ENCODE measurements around the gene FOXK1. TPM values are rescaled to one million over a fixed set of nuclear protein-coding genes. Genes with fewer than 3 reads are reported as not detected.
A peak's percentile ranks its signal among the peaks of the same experiment; 100 is the strongest.

FOXK1 gene
- total RNA-seq, 6 experiments from 2014 or later: 3.8 to 8.4 (median 6.9) TPM

DNA sequence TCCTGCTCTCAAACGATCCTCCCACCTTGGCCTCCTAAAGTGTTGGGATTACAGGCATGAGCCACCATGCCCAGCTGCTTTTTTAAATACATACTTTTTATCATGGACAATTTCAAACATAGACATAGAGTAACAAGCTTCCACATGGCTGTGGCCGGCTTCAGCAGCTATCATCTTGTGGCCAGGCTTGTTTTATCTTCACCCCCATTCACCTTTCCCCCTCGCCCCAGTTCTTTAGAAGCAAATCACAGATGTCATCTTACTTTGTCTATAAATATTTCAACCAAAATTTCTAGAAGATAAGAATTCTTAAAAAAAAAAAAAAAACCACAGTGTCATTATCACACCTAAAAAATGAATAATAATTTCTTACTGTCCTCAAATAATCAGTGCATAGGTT lies 5.9 kb downstream of the FOXK1 start:
- Histone ChIP-seq H3K27me3 (no peaks in the 10 kb centered on the region), H3K9me3 (no peaks in the 10 kb centered on the region), H3K4me3 (no peak overlapping the region), H3K36me3 (no peaks in the 10 kb centered on the region), H3K4me1 (peaks cover 0 to 14% (median 3%) of the 10 kb centered on the region in 4 donors), H3K27ac (no peak overlapping the region)
- TF ChIP-seq, protein P1, sequence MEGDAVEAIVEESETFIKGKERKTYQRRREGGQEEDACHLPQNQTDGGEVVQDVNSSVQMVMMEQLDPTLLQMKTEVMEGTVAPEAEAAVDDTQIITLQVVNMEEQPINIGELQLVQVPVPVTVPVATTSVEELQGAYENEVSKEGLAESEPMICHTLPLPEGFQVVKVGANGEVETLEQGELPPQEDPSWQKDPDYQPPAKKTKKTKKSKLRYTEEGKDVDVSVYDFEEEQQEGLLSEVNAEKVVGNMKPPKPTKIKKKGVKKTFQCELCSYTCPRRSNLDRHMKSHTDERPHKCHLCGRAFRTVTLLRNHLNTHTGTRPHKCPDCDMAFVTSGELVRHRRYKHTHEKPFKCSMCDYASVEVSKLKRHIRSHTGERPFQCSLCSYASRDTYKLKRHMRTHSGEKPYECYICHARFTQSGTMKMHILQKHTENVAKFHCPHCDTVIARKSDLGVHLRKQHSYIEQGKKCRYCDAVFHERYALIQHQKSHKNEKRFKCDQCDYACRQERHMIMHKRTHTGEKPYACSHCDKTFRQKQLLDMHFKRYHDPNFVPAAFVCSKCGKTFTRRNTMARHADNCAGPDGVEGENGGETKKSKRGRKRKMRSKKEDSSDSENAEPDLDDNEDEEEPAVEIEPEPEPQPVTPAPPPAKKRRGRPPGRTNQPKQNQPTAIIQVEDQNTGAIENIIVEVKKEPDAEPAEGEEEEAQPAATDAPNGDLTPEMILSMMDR (IDR thresholded peaks at IDR 0.05): no peak
- TF ChIP-seq POLR2A (IDR thresholded peaks at IDR 0.05): no peak
- DNase-seq: no peak
- no peak for ATAC-seq
- intact Hi-C loops (cut with DNase I): no loop called here
- 93% methylated on average over 3 of the region's 3 CpGs for WGBS (ENCODE audit: insufficient coverage, low coverage, low lambda C conversion rate, missing lambda C conversion rate)

DNA sequence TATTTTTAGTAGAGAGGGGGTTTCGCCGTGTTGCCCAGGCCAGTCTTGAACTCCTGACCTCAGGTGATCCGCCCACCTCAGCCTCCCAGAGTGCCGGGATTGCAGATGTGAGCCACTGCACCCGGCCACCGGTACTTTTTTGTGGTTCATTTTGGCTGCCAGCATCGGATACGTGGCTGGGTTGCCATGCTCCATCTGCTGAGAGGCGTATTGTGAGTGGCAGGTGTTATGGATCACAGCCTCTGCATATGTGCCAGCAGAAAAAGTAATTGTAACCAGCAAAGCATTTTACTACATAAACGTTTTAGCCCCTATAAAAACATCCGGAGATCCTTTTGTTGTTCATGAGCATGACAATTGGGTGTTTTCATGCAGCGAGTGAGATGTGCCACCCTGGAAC lies 7.1 kb downstream of the FOXK1 start:
- Histone ChIP-seq H3K36me3 (no peaks in the 10 kb centered on the region), H3K9me3 (no peaks in the 10 kb centered on the region), H3K27ac (no peak overlapping the region), H3K4me3 (no peak overlapping the region), H3K4me1 (peaks cover 0 to 20% (median 3%) of the 10 kb centered on the region in 4 donors), H3K27me3 (no peaks in the 10 kb centered on the region)
- ATAC-seq (no peak), DNase-seq (peak in 1 of 3 donors; percentile 15)
- intact Hi-C loops (cut with DNase I): no loop called here
- TF ChIP-seq, protein P1 (IDR thresholded peaks at IDR 0.05): no peak
- WGBS (ENCODE audit: insufficient coverage, low coverage, low lambda C conversion rate, missing lambda C conversion rate): 81% methylated on average over 9 of the region's 12 CpGs

DNA sequence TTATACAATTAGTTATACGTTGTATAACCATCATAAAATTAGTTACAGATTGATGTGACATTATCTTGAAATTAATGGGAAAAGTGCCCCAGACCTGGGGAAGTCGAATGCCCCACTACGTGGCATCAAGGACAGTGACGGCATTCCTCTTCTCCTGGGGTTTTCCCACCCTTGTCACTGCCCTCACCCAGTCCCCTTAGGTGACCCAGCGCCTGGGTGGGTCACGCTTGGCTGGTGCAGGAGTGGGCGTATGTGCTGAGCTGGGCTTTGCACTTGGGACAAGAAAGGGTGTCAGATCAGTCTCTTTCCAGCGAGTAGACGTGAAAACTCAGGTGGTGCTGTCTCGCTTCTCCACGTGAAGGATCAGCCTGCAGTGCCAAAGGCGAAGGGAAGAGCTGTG lies 7.6 kb downstream of the FOXK1 start:
- H3K4me1 ChIP-seq: peaks cover 0 to 16% (median 3%) of the 10 kb centered on the region in 4 donors

DNA sequence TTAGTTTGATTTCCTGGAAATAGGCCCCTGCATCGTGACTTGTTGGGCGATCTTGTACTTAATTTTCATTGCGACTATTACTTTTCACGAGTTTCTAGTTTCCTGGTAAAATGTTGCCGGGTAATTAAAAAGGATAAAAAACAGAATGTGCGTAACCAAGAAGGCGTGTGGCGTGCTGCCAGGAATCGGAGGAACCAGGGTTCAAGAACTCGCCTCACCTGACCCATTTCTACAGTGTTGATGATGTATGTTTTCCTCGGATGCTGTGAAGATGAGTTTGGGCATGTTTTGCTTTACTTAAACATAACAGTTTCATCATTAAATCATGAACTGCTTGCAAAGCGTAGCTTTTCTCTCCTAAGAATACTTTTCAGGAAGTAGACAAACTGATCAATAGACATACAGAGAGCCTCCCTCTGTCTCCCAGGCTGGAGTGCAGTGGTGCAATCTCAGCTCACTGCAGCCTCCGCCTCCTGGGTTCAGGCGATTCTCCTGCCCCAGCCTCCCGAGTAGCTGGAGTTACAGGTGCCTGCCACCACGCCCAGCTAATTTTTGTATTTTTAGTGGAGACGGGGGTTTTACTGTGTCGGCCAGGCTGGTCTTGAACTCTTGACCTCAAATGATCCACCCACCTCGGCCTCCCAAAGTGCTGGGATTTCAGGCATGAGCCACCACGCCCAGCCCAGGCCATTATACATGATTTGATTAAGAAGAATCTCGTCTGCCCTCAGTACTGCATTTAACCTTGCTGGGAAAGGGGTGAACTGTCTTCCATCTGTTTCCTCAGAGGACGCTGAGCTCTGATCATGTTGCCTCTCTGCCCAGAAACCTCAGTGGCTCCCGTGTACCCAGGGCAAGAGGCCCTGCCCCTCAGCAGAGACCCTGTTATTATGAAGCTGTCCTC lies 9.1 kb downstream of the FOXK1 start:
- H3K27me3 ChIP-seq: no peaks in the 10 kb centered on the region
- no peak for TF ChIP-seq POLR2A (IDR thresholded peaks at IDR 0.05)
- TF ChIP-seq, protein P1 (IDR thresholded peaks at IDR 0.05): no peak

More for the DNA sequence above, 7.6 kb downstream of the FOXK1 start:
- H3K27me3 ChIP-seq: no peaks in the 10 kb centered on the region
- no peaks in the 10 kb centered on the region for H3K36me3 ChIP-seq
- TF ChIP-seq, protein P1 (IDR thresholded peaks at IDR 0.05): no peak
- TF ChIP-seq POLR2A (IDR thresholded peaks at IDR 0.05): no peak
- H3K9me3 ChIP-seq: no peaks in the 10 kb centered on the region
- 82% methylated on average over 9 of the region's 12 CpGs for WGBS (ENCODE audit: insufficient coverage, low coverage, low lambda C conversion rate, missing lambda C conversion rate)
- H3K4me3 ChIP-seq: no peak overlapping the region
- intact Hi-C loops (cut with DNase I): no loop called here
- DNase-seq: no peak
- H3K27ac ChIP-seq: no peak overlapping the region
- ATAC-seq: no peak

More for the DNA sequence above, 9.1 kb downstream of the FOXK1 start:
- WGBS (ENCODE audit: insufficient coverage, low coverage, low lambda C conversion rate, missing lambda C conversion rate): 77% methylated on average over 19 of the region's 23 CpGs
- Histone ChIP-seq H3K27ac (no peak overlapping the region), H3K36me3 (no peaks in the 10 kb centered on the region), H3K9me3 (no peaks in the 10 kb centered on the region), H3K4me1 (peaks cover 0 to 16% (median 3%) of the 10 kb centered on the region in 4 donors), H3K4me3 (no peak overlapping the region)
- ATAC-seq (no peak), DNase-seq (no peak)
- intact Hi-C loops (cut with DNase I): no loop called here

Data from right lobe of liver (tissue), 6 donors.